ENCODE data around the gene TMEM17.

Gene TMEM17

DNA sequence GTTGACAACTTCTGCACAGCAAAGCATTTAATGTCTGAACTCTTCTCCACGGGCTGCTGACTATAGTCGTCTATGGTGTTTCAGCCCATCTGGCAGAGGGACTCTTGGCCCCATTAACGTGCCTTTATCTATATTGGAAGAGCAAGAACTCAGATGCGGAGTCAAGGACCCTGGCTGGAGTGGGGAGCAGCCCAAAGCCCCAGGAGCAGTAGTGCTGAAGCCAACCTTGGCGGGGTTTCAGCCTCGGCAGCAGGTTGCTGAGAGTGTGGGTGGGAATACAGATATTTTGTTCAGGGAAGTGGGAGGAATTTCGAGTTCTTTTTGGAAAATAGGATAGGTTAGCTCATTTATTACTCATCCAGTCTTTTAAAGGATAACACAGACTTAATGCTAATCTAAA lies 34.2 kb downstream of the TMEM17 start:
- TF ChIP-seq, protein P1, sequence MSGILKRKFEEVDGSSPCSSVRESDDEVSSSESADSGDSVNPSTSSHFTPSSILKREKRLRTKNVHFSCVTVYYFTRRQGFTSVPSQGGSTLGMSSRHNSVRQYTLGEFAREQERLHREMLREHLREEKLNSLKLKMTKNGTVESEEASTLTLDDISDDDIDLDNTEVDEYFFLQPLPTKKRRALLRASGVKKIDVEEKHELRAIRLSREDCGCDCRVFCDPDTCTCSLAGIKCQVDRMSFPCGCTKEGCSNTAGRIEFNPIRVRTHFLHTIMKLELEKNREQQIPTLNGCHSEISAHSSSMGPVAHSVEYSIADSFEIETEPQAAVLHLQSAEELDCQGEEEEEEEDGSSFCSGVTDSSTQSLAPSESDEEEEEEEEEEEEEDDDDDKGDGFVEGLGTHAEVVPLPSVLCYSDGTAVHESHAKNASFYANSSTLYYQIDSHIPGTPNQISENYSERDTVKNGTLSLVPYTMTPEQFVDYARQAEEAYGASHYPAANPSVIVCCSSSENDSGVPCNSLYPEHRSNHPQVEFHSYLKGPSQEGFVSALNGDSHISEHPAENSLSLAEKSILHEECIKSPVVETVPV (CRISPR knock-in tag; IDR thresholded peaks at IDR 0.05): no peak
- TF ChIP-seq, protein P2, sequence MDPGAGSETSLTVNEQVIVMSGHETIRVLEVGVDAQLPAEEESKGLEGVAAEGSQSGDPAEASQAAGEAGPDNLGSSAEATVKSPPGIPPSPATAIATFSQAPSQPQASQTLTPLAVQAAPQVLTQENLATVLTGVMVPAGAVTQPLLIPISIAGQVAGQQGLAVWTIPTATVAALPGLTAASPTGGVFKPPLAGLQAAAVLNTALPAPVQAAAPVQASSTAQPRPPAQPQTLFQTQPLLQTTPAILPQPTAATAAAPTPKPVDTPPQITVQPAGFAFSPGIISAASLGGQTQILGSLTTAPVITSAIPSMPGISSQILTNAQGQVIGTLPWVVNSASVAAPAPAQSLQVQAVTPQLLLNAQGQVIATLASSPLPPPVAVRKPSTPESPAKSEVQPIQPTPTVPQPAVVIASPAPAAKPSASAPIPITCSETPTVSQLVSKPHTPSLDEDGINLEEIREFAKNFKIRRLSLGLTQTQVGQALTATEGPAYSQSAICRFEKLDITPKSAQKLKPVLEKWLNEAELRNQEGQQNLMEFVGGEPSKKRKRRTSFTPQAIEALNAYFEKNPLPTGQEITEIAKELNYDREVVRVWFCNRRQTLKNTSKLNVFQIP (CRISPR knock-in tag; IDR thresholded peaks at IDR 0.05; ENCODE audit: borderline replicate concordance, low read depth): no peak
- no peak for ATAC-seq

DNA sequence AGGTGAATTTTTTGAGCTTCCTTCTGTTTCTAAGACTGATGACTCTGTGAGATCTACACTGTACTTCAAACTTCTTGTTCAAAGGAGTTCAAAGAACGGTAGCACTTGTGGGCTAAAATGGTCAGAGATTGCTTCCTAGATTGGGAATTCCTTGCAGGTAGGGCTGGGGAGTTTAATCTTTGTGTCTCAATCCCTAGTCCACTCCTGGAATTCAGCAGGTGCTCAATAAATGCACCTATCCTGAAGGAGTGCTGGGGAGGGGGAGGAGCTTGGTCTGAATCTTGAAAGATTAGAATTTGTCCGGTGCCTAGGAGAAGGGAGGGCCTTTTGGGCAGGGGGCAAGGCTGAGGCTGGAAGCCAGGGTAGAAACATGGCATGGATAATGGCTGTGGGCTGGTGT lies 34.6 kb downstream of the TMEM17 start:
- no peak for ATAC-seq
- TF ChIP-seq ZNF70 (CRISPR knock-in tag; IDR thresholded peaks at IDR 0.05) (no peak), TOX (CRISPR knock-in tag; IDR thresholded peaks at IDR 0.05; ENCODE audit: borderline replicate concordance) (no peak), ZFP3 (CRISPR knock-in tag; IDR thresholded peaks at IDR 0.05) (no peak), ZNF565 (CRISPR knock-in tag; conservative IDR thresholded peaks at IDR 0.05; ENCODE audit: low read depth) (no peak), ZNF8 (CRISPR knock-in tag; IDR thresholded peaks at IDR 0.05) (no peak), GLIS3 (CRISPR knock-in tag; IDR thresholded peaks at IDR 0.05) (no peak), BACH2 (CRISPR knock-in tag; IDR thresholded peaks at IDR 0.05; ENCODE audit: borderline replicate concordance) (no peak), OSR1 (CRISPR knock-in tag; IDR thresholded peaks at IDR 0.05) (no peak), ZC3H10 (CRISPR knock-in tag; IDR thresholded peaks at IDR 0.05) (no peak), CSDC2 (CRISPR knock-in tag; IDR thresholded peaks at IDR 0.05) (no peak), ARNTL (CRISPR knock-in tag; IDR thresholded peaks at IDR 0.05; ENCODE audit: borderline replicate concordance, low read depth) (no peak), ESRRG (CRISPR knock-in tag; IDR thresholded peaks at IDR 0.05) (no peak), ZFP30 (CRISPR knock-in tag; IDR thresholded peaks at IDR 0.05) (no peak), RARB (CRISPR knock-in tag; IDR thresholded peaks at IDR 0.05) (no peak), TCF4 (CRISPR knock-in tag; IDR thresholded peaks at IDR 0.05; ENCODE audit: borderline replicate concordance) (no peak)
- TF ChIP-seq, protein P3, sequence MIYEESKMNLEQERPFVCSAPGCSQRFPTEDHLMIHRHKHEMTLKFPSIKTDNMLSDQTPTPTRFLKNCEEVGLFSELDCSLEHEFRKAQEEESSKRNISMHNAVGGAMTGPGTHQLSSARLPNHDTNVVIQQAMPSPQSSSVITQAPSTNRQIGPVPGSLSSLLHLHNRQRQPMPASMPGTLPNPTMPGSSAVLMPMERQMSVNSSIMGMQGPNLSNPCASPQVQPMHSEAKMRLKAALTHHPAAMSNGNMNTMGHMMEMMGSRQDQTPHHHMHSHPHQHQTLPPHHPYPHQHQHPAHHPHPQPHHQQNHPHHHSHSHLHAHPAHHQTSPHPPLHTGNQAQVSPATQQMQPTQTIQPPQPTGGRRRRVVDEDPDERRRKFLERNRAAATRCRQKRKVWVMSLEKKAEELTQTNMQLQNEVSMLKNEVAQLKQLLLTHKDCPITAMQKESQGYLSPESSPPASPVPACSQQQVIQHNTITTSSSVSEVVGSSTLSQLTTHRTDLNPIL (CRISPR knock-in tag; IDR thresholded peaks at IDR 0.05; ENCODE audit: low read depth): no peak
- TF ChIP-seq, protein P4, sequence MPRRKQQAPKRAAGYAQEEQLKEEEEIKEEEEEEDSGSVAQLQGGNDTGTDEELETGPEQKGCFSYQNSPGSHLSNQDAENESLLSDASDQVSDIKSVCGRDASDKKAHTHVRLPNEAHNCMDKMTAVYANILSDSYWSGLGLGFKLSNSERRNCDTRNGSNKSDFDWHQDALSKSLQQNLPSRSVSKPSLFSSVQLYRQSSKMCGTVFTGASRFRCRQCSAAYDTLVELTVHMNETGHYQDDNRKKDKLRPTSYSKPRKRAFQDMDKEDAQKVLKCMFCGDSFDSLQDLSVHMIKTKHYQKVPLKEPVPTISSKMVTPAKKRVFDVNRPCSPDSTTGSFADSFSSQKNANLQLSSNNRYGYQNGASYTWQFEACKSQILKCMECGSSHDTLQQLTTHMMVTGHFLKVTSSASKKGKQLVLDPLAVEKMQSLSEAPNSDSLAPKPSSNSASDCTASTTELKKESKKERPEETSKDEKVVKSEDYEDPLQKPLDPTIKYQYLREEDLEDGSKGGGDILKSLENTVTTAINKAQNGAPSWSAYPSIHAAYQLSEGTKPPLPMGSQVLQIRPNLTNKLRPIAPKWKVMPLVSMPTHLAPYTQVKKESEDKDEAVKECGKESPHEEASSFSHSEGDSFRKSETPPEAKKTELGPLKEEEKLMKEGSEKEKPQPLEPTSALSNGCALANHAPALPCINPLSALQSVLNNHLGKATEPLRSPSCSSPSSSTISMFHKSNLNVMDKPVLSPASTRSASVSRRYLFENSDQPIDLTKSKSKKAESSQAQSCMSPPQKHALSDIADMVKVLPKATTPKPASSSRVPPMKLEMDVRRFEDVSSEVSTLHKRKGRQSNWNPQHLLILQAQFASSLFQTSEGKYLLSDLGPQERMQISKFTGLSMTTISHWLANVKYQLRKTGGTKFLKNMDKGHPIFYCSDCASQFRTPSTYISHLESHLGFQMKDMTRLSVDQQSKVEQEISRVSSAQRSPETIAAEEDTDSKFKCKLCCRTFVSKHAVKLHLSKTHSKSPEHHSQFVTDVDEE (CRISPR knock-in tag; IDR thresholded peaks at IDR 0.05): no peak
- TF ChIP-seq, protein P1 (CRISPR knock-in tag; IDR thresholded peaks at IDR 0.05): no peak
- TF ChIP-seq, protein P5, sequence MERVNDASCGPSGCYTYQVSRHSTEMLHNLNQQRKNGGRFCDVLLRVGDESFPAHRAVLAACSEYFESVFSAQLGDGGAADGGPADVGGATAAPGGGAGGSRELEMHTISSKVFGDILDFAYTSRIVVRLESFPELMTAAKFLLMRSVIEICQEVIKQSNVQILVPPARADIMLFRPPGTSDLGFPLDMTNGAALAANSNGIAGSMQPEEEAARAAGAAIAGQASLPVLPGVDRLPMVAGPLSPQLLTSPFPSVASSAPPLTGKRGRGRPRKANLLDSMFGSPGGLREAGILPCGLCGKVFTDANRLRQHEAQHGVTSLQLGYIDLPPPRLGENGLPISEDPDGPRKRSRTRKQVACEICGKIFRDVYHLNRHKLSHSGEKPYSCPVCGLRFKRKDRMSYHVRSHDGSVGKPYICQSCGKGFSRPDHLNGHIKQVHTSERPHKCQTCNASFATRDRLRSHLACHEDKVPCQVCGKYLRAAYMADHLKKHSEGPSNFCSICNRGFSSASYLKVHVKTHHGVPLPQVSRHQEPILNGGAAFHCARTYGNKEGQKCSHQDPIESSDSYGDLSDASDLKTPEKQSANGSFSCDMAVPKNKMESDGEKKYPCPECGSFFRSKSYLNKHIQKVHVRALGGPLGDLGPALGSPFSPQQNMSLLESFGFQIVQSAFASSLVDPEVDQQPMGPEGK (CRISPR knock-in tag; IDR thresholded peaks at IDR 0.05; ENCODE audit: borderline replicate concordance): no peak
- TF ChIP-seq, protein P2 (CRISPR knock-in tag; IDR thresholded peaks at IDR 0.05; ENCODE audit: borderline replicate concordance, low read depth): no peak
